Activated CD4-positive, alpha-beta T cell treated with anti-CD3 and anti-CD28 coated beads, Interleukin-2, Interleukin-4, amounts not matched to agents 100 ng/mL and 50 ng/mL, durations not matched to agents 16 hours and 8 hours (primary cell): ENCODE measurements around the gene ABCC1.
"Not testable (repeated sequence)": the region's sequence is repeated elsewhere in the genome, so short reads cannot be mapped to it uniquely, and the experiment has no call there.

Source experiments
- DNase-seq: peaks from one replicate; pipeline ENCODE4 v3.0.0-alpha.2; 2020; ENCODE audit warnings: low spot score

Gene ABCC1

GRCh38 chr16:15949210-15950160 is at the start of gene ABCC1:
Gene ABCC1, plus strand, starts transcription at chr16:15949616. Its CDS starts 136 bp downstream, at chr16:15949752.
- no peak for DNase-seq

GRCh38 chr16:15900357-15900756 is 49.1 kb upstream of the ABCC1 start:
- no peak for DNase-seq

GRCh38 chr16:15900901-15901500 is 48.4 kb upstream of the ABCC1 start:
- DNase-seq, result no peak

GRCh38 chr16:15903960-15904359 is 45.5 kb upstream of the ABCC1 start:
- DNase-seq, result no peak

- no peak for DNase-seq
These were observed 43.0 kb upstream of the ABCC1 start for GRCh38 chr16:15906439-15906838.

- DNase-seq, result peak; percentile 31
These were observed 41.4 kb upstream of the ABCC1 start for GRCh38 chr16:15907863-15908478.

GRCh38 chr16:15911198-15911597 is 38.2 kb upstream of the ABCC1 start:
- no peak for DNase-seq

GRCh38 chr16:15913046-15913698 is 36.2 kb upstream of the ABCC1 start:
- no peak for DNase-seq

- peak; percentile 29 for DNase-seq
These were observed 33.8 kb upstream of the ABCC1 start for GRCh38 chr16:15915555-15916081.

- DNase-seq, result no peak
These were observed 33.1 kb upstream of the ABCC1 start for GRCh38 chr16:15916323-15916722.

- not testable (repeated sequence) for DNase-seq
These were observed 31.1 kb upstream of the ABCC1 start for GRCh38 chr16:15918314-15918713.

- no peak for DNase-seq
These were observed 30.1 kb upstream of the ABCC1 start for GRCh38 chr16:15919331-15919730.

- DNase-seq, result no peak
These were observed 24.4 kb upstream of the ABCC1 start for GRCh38 chr16:15924996-15925395.

- DNase-seq, result no peak
These were observed 23.8 kb upstream of the ABCC1 start for GRCh38 chr16:15925631-15926030.

- no peak for DNase-seq
These were observed 20.9 kb upstream of the ABCC1 start for GRCh38 chr16:15928261-15929104.

GRCh38 chr16:15932939-15933338 is 16.5 kb upstream of the ABCC1 start:
- no peak for DNase-seq

GRCh38 chr16:15933781-15934180 is 15.6 kb upstream of the ABCC1 start:
- DNase-seq, result no peak

GRCh38 chr16:15934991-15935390 is 14.4 kb upstream of the ABCC1 start:
- DNase-seq, result no peak

- not testable (repeated sequence) for DNase-seq
These were observed 12.6 kb upstream of the ABCC1 start for GRCh38 chr16:15936809-15937208.

- DNase-seq, result no peak
These were observed 6.3 kb upstream of the ABCC1 start for GRCh38 chr16:15942931-15943690.
